GM23248 (cell line): ENCODE measurements around the gene GBE1. TPM values are rescaled to one million over a fixed set of nuclear protein-coding genes. Genes with fewer than 3 reads are reported as not detected.
"Not testable (repeated sequence)": the region's sequence is repeated elsewhere in the genome, so short reads cannot be mapped to it uniquely, and the experiment has no call there.

Experiments
- DNase-seq: peaks from one replicate; pipeline ENCODE4 v3.0.0-alpha.2; 2015
- H2AFZ ChIP-seq: fragments of 200-600 bp; sonication (generic); 2 replicates; pipeline ENCODE4 v1.6.1; 2016; ENCODE audit warnings: antibody characterized with exemption
- H3F3A ChIP-seq: fragments of 200-600 bp; sonication (generic); 2 replicates; pipeline ENCODE4 v1.6.1; 2016; ENCODE audit warnings: mild to moderate bottlenecking, antibody characterized with exemption, mixed run types; ENCODE audit not compliant: insufficient read depth
- H3K27ac ChIP-seq: fragments of 200-600 bp; sonication (generic); 2 replicates; pipeline ENCODE4 v1.5.1; 2016; ENCODE audit warnings: mild to moderate bottlenecking
- H3K27me3 ChIP-seq: fragments of 200-600 bp; sonication (generic); replicated peaks from 2 replicates; pipeline ENCODE4 v1.6.1; 2016; ENCODE audit warnings: mild to moderate bottlenecking; ENCODE audit not compliant: insufficient read depth
- H3K36me3 ChIP-seq: fragments of 200-600 bp; sonication (generic); 2 replicates; pipeline ENCODE4 v1.6.1; 2016; ENCODE audit warnings: low read depth, mild to moderate bottlenecking
- H3K4me1 ChIP-seq: fragments of 200-600 bp; sonication (generic); 2 replicates; pipeline ENCODE4 v1.6.1; 2016; ENCODE audit warnings: mild to moderate bottlenecking; ENCODE audit not compliant: insufficient read depth
- H3K4me2 ChIP-seq: fragments of 200-600 bp; sonication (generic); one replicate; pipeline ENCODE4 v1.6.1; 2016; ENCODE audit warnings: mild to moderate bottlenecking; ENCODE audit not compliant: unreplicated experiment
- H3K4me3 ChIP-seq: fragments of 200-600 bp; sonication (generic); 2 replicates; pipeline ENCODE4 v1.5.1; 2016; ENCODE audit warnings: mild to moderate bottlenecking
- H3K79me2 ChIP-seq: fragments of 200-600 bp; sonication (generic); 2 replicates; pipeline ENCODE4 v1.6.1; 2016; ENCODE audit warnings: mild to moderate bottlenecking; ENCODE audit not compliant: insufficient read depth
- H3K9ac ChIP-seq: fragments of 200-600 bp; sonication (generic); 2 replicates; pipeline ENCODE4 v1.6.1; 2016; ENCODE audit warnings: mild to moderate bottlenecking
- H3K9me2 ChIP-seq: fragments of 200-600 bp; sonication (generic); 2 replicates; pipeline ENCODE4 v1.6.1; 2016; ENCODE audit warnings: mixed run types, mild to moderate bottlenecking, moderate library complexity; ENCODE audit not compliant: insufficient read depth
- H3K9me3 ChIP-seq: fragments of 200-600 bp; sonication (generic); one replicate; pipeline ENCODE4 v1.6.1; 2017; ENCODE audit warnings: low read depth
- H4K20me1 ChIP-seq: fragments of 200-600 bp; sonication (generic); 2 replicates; pipeline ENCODE4 v1.6.0; 2016; ENCODE audit not compliant: insufficient read depth
- EZH2 ChIP-seq: fragments of 200-600 bp; sonication (generic); IDR thresholded peaks from 2 replicates; pipeline ENCODE4 v1.6.1; 2018; ENCODE audit warnings: antibody characterized with exemption, mild to moderate bottlenecking; ENCODE audit not compliant: insufficient read depth, poor library complexity, severe bottlenecking
- EZH2phosphoT487 ChIP-seq: fragments of 200-600 bp; sonication (generic); IDR thresholded peaks from 2 replicates; pipeline ENCODE4 v1.6.1; 2018; ENCODE audit warnings: antibody characterized with exemption, moderate library complexity, mild to moderate bottlenecking, low read depth; ENCODE audit not compliant: insufficient read depth
- WGBS, 2 experiments: methylation state at CpG; one replicate each; pipeline ENCODE4 v1.1.6; 2015 to 2017; ENCODE audit warnings: low lambda C conversion rate in 2 of 2, low coverage in 1 of 2; ENCODE audit errors: missing lambda C conversion rate in 2 of 2; 5-methylcytosine and 5-hydroxymethylcytosine counted together
- in situ Hi-C: fragments of 300-500 bp; cut with MboI; formaldehyde crosslinking; loops from 2 replicates; pipeline ENCODE4 v1.15.0; 2020
- polyA plus RNA-seq: library from polyadenylated mRNA; unstranded; fragments of >200 nt; fragmentation: Nextera tagmentation; extraction: Ambion mirVana; gene quantifications from 2 replicates; pipeline ENCODE4 v1.2.1, GENCODE V29; 2016
- total RNA-seq: library from RNA; depleted of rRNA; stranded (reverse); fragments of >200 nt; shearing (Covaris generic); gene quantifications from 2 replicates; pipeline ENCODE4 v1.2.3, GENCODE V29; 2014

The GBE1 gene
- total and polyA plus RNA-seq, 2 experiments from 2014 or later: 130 to 166 TPM

- H3K4me3 ChIP-seq: no peak overlapping the region
- TF ChIP-seq EZH2phosphoT487 (no peak), EZH2 (no peak)
- H3K4me1 ChIP-seq: peaks cover 47% of the 10 kb centered on the region
- H3K36me3 ChIP-seq: peaks cover 33% of the 10 kb centered on the region
- H4K20me1 ChIP-seq: no peaks in the 10 kb centered on the region
- H3K9me3 ChIP-seq: no peaks in the 10 kb centered on the region
- H3K9me2 ChIP-seq: no peaks in the 10 kb centered on the region
- H3K27ac ChIP-seq: no peak overlapping the region
- no peak overlapping the region for H3K4me2 ChIP-seq
- in situ Hi-C loops: no loop called here
- no peak overlapping the region for H3K9ac ChIP-seq
- no peaks in the 10 kb centered on the region for H3K27me3 ChIP-seq
- peaks cover 98% of the 10 kb centered on the region for H3K79me2 ChIP-seq
- 95 to 98% methylated on average over 2 of the region's 2 CpGs for WGBS, 2 experiments
- H3F3A ChIP-seq: peaks cover 34% of the 10 kb centered on the region
- DNase-seq: no peak
- H2AFZ ChIP-seq: no peak overlapping the region
Measured at GRCh38 chr3:81753416-81754027, 7.9 kb downstream of the GBE1 start.

GRCh38 chr3:81752604-81753003, 8.8 kb downstream of the GBE1 start:
- in situ Hi-C loops: no loop called here
- H2AFZ ChIP-seq: no peak overlapping the region
- H3K27ac ChIP-seq: no peak overlapping the region
- H3K27me3 ChIP-seq: no peaks in the 10 kb centered on the region
- TF ChIP-seq EZH2 (no peak), EZH2phosphoT487 (no peak)
- peaks cover 28% of the 10 kb centered on the region for H3K36me3 ChIP-seq
- H3F3A ChIP-seq: peaks cover 25% of the 10 kb centered on the region; the same call in 1 of the 2 replicates
- no peak overlapping the region for H3K9ac ChIP-seq
- H4K20me1 ChIP-seq: no peaks in the 10 kb centered on the region
- no peaks in the 10 kb centered on the region for H3K9me2 ChIP-seq
- H3K79me2 ChIP-seq: peaks cover 98% of the 10 kb centered on the region
- no peak overlapping the region for H3K4me2 ChIP-seq
- no peak for DNase-seq
- no peaks in the 10 kb centered on the region for H3K9me3 ChIP-seq
- peaks cover 38% of the 10 kb centered on the region for H3K4me1 ChIP-seq
- no peak overlapping the region for H3K4me3 ChIP-seq

- H3K4me1 ChIP-seq: peaks cover 46% of the 10 kb centered on the region
- no peak overlapping the region for H2AFZ ChIP-seq
- no peak overlapping the region for H3K27ac ChIP-seq
- DNase-seq: no peak
- peaks cover 18% of the 10 kb centered on the region for H3K36me3 ChIP-seq
- H3K9me3 ChIP-seq: no peaks in the 10 kb centered on the region
- WGBS, 2 experiments: 92 to 94% methylated on average over 2 of the region's 2 CpGs
- H3K27me3 ChIP-seq: no peaks in the 10 kb centered on the region
- H3K79me2 ChIP-seq: peaks cover 90% of the 10 kb centered on the region
- H3F3A ChIP-seq: peaks cover 32% of the 10 kb centered on the region
- H3K9me2 ChIP-seq: no peaks in the 10 kb centered on the region
- no peaks in the 10 kb centered on the region for H4K20me1 ChIP-seq
- TF ChIP-seq EZH2 (no peak), EZH2phosphoT487 (no peak)
- no peak overlapping the region for H3K9ac ChIP-seq
- H3K4me3 ChIP-seq: no peak overlapping the region
- in situ Hi-C loops: no loop called here
- no peak overlapping the region for H3K4me2 ChIP-seq
Measured at GRCh38 chr3:81749265-81749664, 12.2 kb downstream of the GBE1 start.

GRCh38 chr3:81747280-81747679, 14.2 kb downstream of the GBE1 start:
- not testable (repeated sequence) for H3K9me2 ChIP-seq

GRCh38 chr3:81744366-81744765, 17.1 kb downstream of the GBE1 start:
- in situ Hi-C loops: no loop called here
- Histone ChIP-seq H3K9me2 (no peaks in the 10 kb centered on the region), H3K4me2 (peak overlapping the region; percentile 89), H3K79me2 (peaks cover 76% of the 10 kb centered on the region), H3K36me3 (peaks cover 6% of the 10 kb centered on the region; the same call in 1 of the 2 replicates), H3K9me3 (no peaks in the 10 kb centered on the region), H4K20me1 (no peaks in the 10 kb centered on the region), H3F3A (peaks cover 70% of the 10 kb centered on the region), H3K9ac (peak overlapping the region; percentile 75), H3K4me3 (peak overlapping the region; percentile 33), H3K4me1 (peaks cover 69% of the 10 kb centered on the region), H2AFZ (no peak overlapping the region), H3K27me3 (no peaks in the 10 kb centered on the region), H3K27ac (peak overlapping the region; percentile 97)
- peak; percentile 96 for DNase-seq
- TF ChIP-seq EZH2phosphoT487 (0 out of 2 replicates have a peak, but pooled peaks have one; percentile 52), EZH2 (no peak)

More at GRCh38 chr3:81747280-81747679, 14.2 kb downstream of the GBE1 start:
- 71 to 73% methylated on average over 4 of the region's 4 CpGs for WGBS, 2 experiments
- H3K9ac ChIP-seq, H3K4me2 ChIP-seq, H2AFZ ChIP-seq, H4K20me1 ChIP-seq, H3K36me3 ChIP-seq, H3K27me3 ChIP-seq, DNase-seq, in situ Hi-C loops, H3K4me3 ChIP-seq, H3K9me3 ChIP-seq: not testable (repeated sequence)
- peaks cover 75% of the 10 kb centered on the region for H3K79me2 ChIP-seq
- H3K27ac ChIP-seq: peak overlapping the region; percentile 97
- peaks cover 56% of the 10 kb centered on the region for H3K4me1 ChIP-seq
- H3F3A ChIP-seq: peaks cover 52% of the 10 kb centered on the region
